Fibroblast of skin of abdomen (primary cell): ENCODE data around the gene EMILIN2.
"Not testable (repeated sequence)": the region's sequence is repeated elsewhere in the genome, so short reads cannot be mapped to it uniquely, and the experiment has no call there.

Source experiments
- DNase-seq: peaks from one replicate; pipeline ENCODE4 v3.0.0-alpha.2; 2013

EMILIN2 gene

DNA sequence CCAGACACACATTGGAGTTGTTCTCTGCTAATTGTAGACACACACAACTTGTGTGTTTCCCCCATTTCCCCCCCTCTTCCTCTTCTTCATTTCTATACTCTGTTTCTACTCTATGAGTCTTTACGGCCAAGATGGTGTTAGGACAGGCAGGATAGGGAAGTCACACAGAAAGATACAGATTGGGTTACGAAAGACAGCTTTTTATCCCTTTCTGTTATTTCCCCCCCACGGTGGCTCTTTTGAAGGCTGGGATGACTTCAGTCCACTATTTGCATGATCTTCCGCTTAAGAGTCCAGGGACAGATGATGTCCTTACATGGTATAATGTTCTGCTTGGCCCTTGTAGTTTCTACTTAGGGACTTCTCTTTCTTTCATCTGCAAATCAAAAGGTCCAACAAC is 1.6 kb upstream of the EMILIN2 start:
- DNase-seq: no peak

DNA sequence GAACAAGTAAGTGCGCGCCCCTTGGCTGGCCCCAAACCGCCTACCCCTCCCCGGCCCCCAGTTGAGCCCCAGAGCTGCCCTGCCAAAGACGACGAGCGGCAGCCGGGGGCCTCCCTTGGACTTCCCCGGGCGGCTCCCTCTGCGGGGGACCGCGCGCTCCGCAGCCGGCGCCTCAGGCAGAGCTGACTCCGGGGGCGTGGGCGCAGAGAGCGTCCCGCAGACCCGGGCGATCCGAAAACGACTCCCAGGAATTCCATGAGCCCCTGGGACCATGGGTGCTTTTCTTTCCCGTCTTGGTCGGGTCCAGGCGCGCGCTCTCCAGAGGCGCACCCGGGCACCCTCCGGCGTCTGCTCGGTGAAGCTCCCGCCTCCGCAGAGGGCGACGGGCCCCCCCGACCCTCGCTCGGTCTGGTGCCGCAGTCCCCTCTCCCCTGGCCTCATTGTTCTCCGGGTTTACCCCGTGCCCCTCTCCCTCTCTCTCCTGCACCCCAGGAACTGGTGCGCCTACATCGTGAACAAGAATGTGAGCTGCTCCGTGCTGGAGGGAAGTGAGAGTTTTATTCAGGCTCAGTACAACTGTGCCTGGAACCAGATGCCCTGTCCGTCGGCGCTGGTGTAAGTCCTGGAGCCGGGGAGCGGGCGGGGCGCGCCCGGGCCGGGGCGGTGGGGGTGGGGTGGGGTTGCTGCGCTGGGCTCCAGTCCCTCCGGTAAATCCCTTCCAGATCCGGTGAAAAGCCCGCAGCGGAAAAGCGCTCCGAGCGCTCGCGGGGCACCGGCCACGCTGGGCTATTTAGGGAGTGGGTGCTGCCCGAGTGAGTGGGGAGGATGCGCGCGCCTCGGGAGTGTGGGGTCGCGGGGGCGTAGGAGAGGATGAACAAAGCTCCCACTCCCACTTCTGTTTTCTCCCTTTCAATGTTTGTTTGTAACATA is 776 bp downstream of the EMILIN2 start:
- DNase-seq: peak; percentile 49

DNA sequence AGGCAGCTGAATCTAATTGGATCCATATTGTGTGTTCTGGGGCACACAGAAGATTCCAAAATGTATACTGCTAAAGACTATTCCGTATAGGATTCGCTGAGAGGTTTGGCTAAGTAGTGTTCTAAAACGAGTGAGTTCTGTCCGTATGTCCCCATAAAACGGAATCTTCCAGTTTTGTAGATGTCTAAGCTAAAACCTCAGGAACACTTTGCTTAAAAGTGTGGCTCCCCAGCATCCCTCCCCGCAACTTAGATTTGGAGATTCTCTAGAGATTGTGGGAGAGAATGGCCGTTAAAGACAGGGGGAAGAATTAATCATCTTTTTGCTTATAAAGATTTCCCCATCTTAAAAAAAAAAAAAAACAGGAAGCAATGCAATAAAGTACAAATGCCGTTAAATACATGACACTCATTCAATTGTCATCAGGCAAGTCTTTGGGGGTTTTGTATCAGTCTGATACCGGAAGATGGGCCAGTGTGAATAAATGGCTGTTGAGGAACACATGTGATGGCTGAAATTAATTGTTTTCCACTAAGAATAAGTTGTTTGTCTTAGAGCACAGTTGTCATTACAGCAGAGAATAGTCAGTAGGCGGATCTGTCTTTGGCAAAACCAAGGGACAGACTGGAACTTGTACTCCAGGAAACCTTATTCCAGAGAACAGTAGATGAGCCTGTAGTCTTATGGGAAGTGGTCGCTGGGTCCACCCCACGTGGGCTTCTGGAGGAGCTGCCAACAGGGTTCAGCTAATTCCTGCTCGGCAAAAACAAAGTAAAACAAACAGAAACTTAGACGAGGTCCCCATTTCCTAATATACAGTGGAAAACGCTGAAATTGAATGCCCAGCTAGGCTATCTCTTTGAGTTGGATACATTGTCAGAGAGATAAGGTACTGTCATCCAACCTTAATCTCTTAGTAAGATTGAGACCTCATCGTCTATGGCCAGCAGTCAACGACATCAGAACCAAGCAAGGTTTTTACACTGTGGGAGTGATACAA is 1.7 kb downstream of the EMILIN2 start:
- peak; percentile 15 for DNase-seq

DNA sequence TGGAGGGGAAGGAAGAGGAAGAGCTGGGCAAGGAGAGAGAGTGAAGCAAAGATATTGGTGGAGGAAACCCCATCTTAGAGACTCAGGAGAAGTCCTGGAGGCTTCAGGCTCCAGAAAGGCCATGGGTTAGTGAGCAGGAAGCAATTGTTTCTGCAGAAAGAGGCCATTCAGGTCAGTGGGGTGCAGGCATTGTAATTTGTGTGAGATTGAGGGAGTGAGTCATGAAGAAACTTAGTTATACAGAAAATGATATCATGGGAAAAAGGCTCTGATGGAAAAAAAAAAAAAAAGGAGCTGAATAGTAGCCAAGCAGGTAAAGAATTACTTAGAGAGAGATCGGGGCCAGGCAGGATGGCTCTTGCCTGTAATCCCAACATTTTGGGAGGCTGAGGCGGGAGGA is 4.0 kb downstream of the EMILIN2 start:
- no peak for DNase-seq

DNA sequence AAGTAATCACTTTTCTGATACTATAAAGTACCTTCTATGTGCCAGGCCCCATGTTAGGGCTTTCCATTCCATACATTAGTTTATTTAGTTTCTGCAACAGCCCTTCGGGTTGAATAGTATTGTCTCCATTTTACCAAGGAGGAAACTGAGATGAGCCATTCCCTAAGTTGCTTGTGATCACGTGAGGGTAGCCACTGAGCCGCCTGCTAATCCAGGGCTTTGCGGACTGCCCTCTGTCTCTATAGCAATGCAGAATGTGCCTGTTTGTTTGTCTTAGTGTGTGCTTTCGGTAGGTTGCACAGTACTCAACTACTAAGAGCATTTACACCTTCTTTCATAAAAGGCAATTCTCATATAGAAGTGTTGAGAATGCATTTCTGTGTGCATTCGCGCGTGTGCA is 5.0 kb downstream of the EMILIN2 start:
- DNase-seq: no peak

DNA sequence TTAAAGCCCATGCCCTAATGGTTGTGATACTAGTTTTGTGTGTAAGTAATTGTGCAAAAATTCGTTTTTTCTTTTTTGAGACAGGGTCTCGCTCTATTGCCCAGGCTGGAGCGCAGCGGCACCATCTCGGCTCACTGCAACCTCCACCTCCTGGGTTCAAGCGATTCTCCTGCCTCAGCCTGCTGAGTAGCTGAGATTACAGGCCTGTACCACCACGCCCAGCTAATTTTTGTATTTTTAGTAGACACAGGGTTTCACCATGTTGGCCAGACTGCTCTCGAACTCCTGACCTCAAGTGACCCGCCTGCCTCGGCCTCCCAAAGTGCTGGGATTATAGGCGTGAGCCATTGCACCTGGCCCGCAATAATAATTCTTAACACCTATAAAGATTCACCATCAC is 5.7 kb downstream of the EMILIN2 start:
- not testable (repeated sequence) for DNase-seq

DNA sequence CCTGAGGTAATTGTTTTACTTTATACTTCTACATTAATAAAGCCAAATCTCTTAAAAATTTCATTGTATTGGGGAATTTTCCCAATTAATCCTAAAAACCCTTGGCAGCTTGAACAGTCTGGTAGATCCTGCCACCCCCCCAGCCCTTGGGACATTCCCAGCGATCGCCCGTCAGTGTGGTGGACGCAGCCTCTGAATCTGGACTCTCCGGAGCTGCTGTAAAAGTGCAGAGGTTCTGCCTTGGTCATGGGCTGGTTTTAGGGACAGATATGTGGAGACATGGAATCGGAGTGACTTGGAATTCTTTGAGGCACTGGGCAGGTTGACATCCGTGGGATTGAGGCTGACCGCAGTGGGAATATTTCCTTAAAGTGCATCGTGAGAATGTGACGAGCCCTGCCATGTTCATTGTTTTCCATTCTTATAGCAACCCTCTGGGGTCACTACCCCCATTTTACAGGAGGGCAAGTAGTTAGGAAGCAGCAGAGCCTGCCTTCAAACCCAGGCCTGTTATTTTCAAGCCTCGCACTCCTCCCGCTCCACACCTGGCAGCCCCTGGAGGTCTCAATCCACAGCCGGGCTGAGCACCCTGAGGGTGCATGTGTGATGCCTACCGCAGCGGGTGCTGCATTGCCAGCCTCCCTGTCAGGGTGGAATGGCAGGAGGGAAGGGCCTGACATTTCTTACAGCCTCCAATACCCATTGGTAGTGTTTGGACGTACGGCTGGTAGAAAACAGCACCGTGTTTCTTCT is 6.5 kb downstream of the EMILIN2 start:
- DNase-seq: no peak

DNA sequence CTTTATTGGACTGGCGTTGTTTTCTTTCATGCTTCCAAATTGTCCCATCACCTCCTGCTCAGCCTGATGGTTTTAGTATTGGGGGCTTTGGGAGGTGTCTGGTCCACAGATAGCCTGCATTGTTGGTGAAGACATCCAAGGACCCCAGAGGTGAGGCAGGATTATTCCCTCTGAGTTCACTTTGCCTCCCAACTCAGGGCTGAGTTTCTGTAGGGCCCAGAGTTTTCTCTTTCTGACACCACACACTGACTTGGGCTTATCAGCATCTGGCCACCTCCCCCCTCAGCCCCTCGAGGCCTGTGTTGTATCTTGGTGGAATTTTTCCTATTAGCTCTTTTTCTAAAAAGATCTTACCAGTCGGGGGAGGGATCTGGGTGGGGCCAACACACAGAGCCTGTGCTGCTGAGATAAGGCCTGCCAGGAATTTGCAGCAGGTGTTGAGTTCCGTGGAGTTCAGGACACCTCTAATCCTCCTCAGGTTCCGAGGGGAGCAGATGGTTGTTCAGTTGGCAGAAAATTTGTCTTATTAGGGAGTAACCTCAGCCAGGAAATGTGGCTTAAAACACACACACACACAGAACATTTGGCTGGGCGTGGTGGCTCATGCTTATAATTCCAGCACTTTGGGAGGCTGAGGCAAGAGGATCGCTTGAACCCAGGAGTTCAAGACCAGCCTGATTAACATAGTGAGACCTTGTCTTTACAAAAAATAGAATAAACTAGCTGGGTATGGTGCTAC is 7.3 kb downstream of the EMILIN2 start:
- no peak for DNase-seq

DNA sequence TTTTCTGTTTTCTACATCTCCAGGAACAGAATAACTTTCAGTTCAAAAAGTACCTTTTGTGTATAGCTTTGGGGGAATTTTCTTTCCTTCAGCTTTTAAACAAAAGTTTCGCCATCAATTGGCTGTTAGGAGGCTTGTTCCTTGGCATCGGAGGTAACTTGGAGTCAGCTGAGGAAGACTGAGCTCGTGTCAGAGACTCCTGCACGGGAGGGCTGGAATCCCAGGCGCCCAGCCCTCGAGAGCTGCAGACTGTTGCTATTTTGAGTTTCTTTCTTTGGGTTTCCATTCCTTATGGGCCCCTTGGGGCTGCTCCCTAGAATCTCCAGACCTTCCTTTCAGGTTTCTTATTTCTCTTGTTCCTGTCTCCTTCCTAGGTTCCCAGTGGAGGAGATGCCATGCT is 8.1 kb downstream of the EMILIN2 start:
- DNase-seq: no peak

DNA sequence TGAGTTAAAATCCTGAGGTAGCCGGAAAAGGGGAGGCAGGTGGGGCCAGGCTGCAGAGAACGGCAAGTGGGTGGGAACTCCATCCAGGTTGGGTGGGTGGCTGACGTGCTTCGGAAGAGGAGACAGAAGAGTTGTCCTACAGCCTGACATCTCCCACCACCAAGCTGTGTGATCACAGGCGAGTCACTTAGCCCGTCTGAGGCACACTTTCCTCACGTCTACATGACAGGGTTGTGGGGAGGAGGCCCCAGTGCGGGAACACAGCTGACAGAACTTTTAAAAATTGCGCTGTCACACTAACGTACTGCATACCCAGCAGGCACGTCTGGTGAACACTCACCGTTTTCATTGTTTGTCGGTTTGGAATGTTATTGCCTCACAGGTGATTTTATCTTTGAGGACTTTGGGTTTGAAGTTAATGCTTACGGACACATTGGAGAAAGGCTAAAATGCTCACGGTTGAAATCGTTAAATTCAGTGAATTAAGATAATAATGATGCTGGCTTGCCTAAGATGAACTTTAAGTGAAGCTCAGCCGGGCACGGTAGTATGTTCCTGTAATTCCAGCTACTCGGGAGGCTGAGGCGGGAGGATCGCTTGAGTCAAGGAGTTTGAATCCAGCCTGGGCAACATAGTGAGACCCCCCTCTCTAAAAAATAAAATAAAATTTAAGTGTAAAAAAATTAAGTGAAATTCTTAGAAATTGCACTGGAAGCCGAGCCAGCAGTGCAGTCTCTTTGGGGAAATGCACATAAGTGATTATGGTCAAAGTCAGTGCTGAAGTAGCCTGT is 8.9 kb downstream of the EMILIN2 start:
- DNase-seq: no peak

DNA sequence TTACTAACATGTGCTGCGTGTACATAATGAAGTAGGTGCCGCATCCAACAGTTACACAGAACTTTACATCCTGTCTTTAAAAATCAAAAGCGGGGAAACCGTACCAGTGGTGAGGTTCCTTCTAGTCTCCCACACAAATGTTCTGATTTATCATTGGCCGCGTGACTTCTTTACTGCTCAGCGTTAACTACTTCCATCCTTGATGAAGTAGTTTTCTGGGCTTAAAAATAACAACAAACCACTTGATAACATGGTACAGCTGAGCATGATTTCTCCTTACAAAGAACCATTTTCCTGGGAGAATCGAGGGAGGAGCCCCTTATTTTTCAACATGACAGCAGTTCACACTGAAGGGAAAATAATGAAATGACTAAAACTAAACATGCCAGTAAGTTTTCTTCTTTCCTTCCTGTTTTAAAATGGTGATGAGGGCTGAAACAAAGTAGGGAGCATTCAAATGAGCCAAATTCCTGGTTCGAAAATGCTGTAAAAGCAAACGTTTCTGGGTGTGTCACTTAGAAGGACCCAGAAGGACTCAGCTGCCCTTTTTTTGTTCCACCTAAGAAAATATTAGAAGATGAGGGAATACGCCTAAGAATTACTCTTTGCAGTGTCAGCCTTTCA is 9.9 kb downstream of the EMILIN2 start:
- DNase-seq: no peak

DNA sequence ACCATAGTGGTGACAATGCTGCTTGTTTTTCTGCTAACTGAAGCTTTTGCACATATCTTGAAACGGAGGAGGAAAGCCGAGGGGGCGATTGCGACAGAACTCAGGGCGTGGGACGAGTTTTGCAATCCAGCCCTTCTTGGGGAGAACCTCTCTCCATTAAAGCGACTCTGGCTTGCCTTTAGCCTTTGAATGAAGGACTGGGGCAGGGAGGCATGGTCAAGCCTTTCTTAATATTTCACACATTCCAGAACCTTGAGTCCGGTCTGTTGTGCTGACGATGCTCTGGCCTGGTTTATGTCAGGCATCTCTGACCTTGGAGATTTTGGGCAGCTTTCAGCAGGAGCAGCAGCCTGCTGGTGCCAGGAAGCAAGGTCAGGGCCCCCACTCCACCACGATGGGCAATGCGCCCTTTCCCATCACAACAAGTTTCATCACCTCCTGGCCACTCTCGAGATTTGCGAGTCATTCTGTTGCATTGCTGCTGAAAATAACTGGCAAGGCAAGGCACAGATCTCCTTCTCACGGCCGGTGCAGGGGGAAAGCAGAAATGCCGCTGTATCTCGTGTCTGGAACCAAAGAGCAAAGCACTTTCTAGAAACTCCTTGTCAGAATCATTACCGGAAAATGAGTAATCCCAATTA is 10.8 kb downstream of the EMILIN2 start:
- peak; percentile 73 for DNase-seq

DNA sequence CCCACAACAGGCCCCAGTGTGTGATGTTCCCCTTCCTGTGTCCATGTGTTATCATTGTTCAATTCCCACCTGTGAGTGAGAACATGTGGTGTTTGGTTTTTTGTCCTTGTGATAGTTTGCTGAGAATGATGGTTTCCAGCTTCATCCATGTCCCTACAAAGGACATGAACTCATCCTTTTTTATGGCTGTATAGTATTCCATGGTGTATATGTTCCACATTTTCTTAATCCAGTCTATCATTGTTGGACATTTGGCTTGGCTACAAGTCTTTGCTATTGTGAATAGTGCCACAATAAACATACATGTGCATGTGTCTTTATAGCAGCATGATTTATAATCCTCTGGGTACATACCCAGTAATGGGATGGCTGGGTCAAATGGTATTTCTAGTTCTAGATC is 13.6 kb downstream of the EMILIN2 start:
- not testable (repeated sequence) for DNase-seq

DNA sequence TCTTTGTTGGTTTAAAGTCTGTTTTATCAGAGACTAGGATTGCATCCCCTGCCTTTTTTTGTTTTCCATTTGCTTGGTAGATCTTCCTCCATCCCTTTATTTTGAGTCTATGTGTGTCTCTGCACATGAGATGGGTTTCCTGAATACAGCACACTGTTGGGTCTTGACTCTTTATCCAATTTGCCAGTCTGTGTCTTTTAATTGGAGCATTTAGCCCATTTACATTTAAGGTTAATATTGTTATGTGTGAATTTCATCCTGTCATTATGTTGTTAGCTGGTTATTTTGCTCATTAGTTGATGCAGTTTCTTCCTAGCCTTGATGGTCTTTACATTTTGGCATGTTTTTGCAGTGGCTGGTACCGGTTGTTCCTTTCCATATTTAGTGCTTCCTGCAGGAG is 17.2 kb downstream of the EMILIN2 start:
- DNase-seq: not testable (repeated sequence)

DNA sequence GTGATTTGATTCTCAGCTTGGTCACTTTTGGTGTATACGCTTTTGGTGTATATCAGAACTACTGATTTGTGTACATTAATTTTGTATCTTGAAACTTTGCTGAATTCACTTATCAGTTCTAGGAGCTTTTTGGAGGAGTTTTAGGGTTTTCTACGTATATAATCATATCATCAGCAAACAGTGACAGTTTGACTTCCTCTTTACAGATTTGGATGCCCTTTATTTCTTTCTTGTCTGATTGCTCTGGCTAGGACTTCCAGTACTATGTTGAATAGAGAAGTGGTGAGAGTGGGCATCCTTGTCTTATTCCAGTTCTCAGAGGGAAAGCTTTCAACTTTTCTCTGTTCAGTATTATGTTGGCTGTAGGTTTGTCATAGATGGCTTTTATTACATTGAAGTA is 19.7 kb downstream of the EMILIN2 start:
- DNase-seq: not testable (repeated sequence)

DNA sequence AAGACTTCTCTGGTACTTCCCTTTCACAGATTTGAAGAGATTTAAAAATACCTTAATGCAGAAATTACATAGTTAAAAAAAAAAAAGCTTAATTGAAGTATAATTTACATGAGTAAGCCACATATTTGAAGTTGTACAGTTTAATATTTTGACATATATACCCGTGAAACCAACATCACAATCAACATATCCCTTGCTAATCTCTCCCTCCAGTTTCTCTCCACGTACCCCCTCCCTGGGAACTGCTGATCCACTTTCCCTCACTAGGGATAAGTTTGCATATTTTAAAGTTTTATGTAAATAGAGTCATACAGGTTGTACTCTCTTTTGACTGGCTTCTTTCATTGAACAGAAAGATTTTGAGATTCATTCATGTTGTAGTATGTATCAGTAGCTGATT is 22.4 kb downstream of the EMILIN2 start:
- no peak for DNase-seq

DNA sequence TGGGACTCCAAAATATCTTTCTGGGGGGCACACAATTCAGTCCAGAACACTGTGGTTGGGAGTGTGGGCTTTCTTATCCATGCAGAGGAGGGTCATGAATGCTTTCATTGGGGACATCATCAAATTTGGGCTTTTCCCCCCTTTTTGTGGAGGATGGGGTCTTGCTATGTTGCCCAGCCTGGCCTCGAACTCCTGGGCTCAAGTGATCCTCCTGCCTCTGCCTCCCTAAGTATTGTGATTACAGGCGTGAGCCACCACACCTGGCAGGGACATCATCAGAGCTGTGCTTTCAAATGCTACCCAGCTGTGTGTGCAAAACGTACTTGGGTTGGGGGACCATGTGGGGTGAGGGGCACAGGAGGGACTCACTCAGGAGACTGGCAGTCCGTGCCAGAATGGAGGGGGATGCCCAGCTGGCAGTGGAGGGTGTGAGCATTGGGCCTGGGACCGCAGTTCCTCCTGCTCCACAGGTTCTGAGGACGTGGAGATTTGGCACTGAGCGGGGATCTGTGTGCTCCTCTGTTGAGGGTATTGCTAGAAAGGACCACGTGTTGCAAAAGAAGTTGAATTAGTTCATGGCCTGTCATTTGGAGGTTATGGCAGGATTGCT is 24.4 kb downstream of the EMILIN2 start:
- no peak for DNase-seq

DNA sequence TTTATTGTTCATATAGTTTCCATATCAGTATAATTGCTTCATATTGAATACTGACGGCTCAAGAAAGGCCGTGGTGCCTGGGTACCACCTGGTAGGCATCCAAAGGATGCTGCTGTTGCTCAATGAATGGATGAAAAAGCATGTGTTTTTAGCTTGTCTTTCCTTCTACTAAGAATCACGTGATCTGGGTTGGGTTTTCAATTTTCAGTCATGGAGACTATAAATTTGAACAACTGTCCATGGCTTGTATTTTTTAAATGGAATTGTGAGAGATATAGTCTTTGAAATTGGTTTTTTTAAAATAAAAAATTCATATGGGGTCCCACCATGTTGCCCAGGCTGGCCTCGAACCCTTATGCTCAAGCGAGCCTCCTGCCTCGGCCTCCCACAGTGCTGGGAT is 25.3 kb downstream of the EMILIN2 start:
- DNase-seq: no peak

DNA sequence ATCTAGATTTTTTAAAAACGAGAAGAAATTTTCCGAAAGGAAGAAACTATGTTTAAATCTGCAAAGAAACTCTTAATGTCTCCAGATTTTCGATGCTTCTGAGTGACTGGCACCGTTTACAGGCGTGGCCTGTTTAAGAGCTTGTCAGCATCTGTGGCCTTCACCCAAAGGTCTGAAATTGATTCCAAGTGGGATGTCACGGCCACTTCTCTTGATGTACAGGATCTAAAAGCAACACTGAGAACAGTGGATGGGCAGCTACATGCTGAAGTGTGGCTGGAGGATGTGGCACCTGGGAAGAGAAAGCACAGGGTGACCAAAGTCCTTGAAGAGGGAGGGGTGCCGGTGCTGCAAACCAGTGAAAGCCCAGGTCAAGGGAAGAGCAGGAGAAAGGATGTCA is 28.0 kb downstream of the EMILIN2 start:
- DNase-seq: no peak
